Activated effector memory CD4-positive, alpha-beta T cell treated with anti-CD3 and anti-CD28 coated beads, Interleukin-2, amount 50 U/mL, for 16 hours (primary cell): ENCODE measurements around the gene GMEB1.
"Not testable (repeated sequence)": the region's sequence is repeated elsewhere in the genome, so short reads cannot be mapped to it uniquely, and the experiment has no call there.

Experiments
- DNase-seq: peaks from one replicate; pipeline ENCODE4 v3.0.0-alpha.2; 2020

GMEB1 gene

GRCh38 chr1:28672971-28673370 is 4.4 kb downstream of the GMEB1 start:
- not testable (repeated sequence) for DNase-seq

GRCh38 chr1:28675924-28676257 is 7.3 kb downstream of the GMEB1 start:
- DNase-seq: no peak

- DNase-seq: no peak
Measured at GRCh38 chr1:28680151-28680550, 11.6 kb downstream of the GMEB1 start.

- DNase-seq: no peak
Measured at GRCh38 chr1:28682840-28683239, 14.3 kb downstream of the GMEB1 start.

GRCh38 chr1:28684937-28685336 is 16.4 kb downstream of the GMEB1 start:
- no peak for DNase-seq

- not testable (repeated sequence) for DNase-seq
Measured at GRCh38 chr1:28691627-28692026, 23.0 kb downstream of the GMEB1 start.

- DNase-seq: no peak
Measured at GRCh38 chr1:28703629-28704028, 35.0 kb downstream of the GMEB1 start.

GRCh38 chr1:28716336-28716735 is 47.8 kb downstream of the GMEB1 start:
- DNase-seq: no peak

GRCh38 chr1:28718166-28718565 is 49.6 kb downstream of the GMEB1 start:
- no peak for DNase-seq

- no peak for DNase-seq
Measured at GRCh38 chr1:28718586-28719331, 50.2 kb downstream of the GMEB1 start.

- DNase-seq: no peak
Measured at GRCh38 chr1:28719332-28719619, 50.7 kb downstream of the GMEB1 start.

GRCh38 chr1:28720376-28720775 is 51.8 kb downstream of the GMEB1 start:
- DNase-seq: no peak

- DNase-seq: not testable (repeated sequence)
Measured at GRCh38 chr1:28721927-28722326, 53.3 kb downstream of the GMEB1 start.

GRCh38 chr1:28725365-28725764 is 56.8 kb downstream of the GMEB1 start:
- DNase-seq: not testable (repeated sequence)

- DNase-seq: no peak
Measured at GRCh38 chr1:28735961-28736449, 67.4 kb downstream of the GMEB1 start.

GRCh38 chr1:28736450-28737306 is 68.1 kb downstream of the GMEB1 start, which contains the start of gene YTHDF2:
Gene YTHDF2 (plus strand): TSS chr1:28736940. CDS start chr1:28737121, 181 bp downstream.
- peak; percentile 99 for DNase-seq

- DNase-seq: peak; percentile 86
Measured at GRCh38 chr1:28737307-28738132, 68.9 kb downstream of the GMEB1 start.

- DNase-seq: no peak
Measured at GRCh38 chr1:28740118-28740517, 71.5 kb downstream of the GMEB1 start.

GRCh38 chr1:28744184-28744583 is 75.6 kb downstream of the GMEB1 start:
- no peak for DNase-seq

GRCh38 chr1:28745653-28746173 is 77.1 kb downstream of the GMEB1 start:
- no peak for DNase-seq

GRCh38 chr1:28750330-28750729 is 81.7 kb downstream of the GMEB1 start:
- DNase-seq: no peak

- DNase-seq: not testable (repeated sequence)
Measured at GRCh38 chr1:28750771-28751294, 82.2 kb downstream of the GMEB1 start.
